Measurements from ENCODE around the gene KIAA1958.

Gene KIAA1958

GRCh38 chr9:112531666-112532282 is 45.1 kb downstream of the KIAA1958 start:
- DNase-seq: no peak

GRCh38 chr9:112532427-112532826 is 45.8 kb downstream of the KIAA1958 start:
- DNase-seq: no peak

- no peak for DNase-seq
These were observed 47.0 kb downstream of the KIAA1958 start for GRCh38 chr9:112533660-112534059.

- DNase-seq: no peak
These were observed 48.7 kb downstream of the KIAA1958 start for GRCh38 chr9:112535301-112535700.

- DNase-seq: no peak
These were observed 49.2 kb downstream of the KIAA1958 start for GRCh38 chr9:112535811-112536210.

GRCh38 chr9:112537561-112537960 is 50.9 kb downstream of the KIAA1958 start:
- DNase-seq: no peak

- no peak for DNase-seq
These were observed 54.2 kb downstream of the KIAA1958 start for GRCh38 chr9:112540800-112541199.

GRCh38 chr9:112541685-112542084 is 55.1 kb downstream of the KIAA1958 start:
- DNase-seq: no peak

GRCh38 chr9:112542593-112543292 is 56.1 kb downstream of the KIAA1958 start:
- DNase-seq: no peak

- DNase-seq: no peak
These were observed 57.9 kb downstream of the KIAA1958 start for GRCh38 chr9:112544477-112544876.

GRCh38 chr9:112545237-112545636 is 58.6 kb downstream of the KIAA1958 start:
- DNase-seq: no peak

- no peak for DNase-seq
These were observed 59.8 kb downstream of the KIAA1958 start for GRCh38 chr9:112546149-112547012.

GRCh38 chr9:112548051-112548440 is 61.4 kb downstream of the KIAA1958 start:
- DNase-seq: no peak

GRCh38 chr9:112548836-112549595 is 62.4 kb downstream of the KIAA1958 start:
- DNase-seq: no peak

GRCh38 chr9:112550531-112550930 is 63.9 kb downstream of the KIAA1958 start:
- no peak for DNase-seq

- DNase-seq: no peak
These were observed 65.0 kb downstream of the KIAA1958 start for GRCh38 chr9:112551641-112552040.

GRCh38 chr9:112552229-112553056 is 65.8 kb downstream of the KIAA1958 start:
- DNase-seq: no peak

GRCh38 chr9:112553256-112553826 is 66.7 kb downstream of the KIAA1958 start:
- DNase-seq: no peak

- no peak for DNase-seq
These were observed 67.9 kb downstream of the KIAA1958 start for GRCh38 chr9:112554516-112554915.

- no peak for DNase-seq
These were observed 68.5 kb downstream of the KIAA1958 start for GRCh38 chr9:112555101-112555643.

GRCh38 chr9:112555844-112556482 is 69.3 kb downstream of the KIAA1958 start:
- DNase-seq: no peak
